T-helper 1 cell (primary cell): Measurements from ENCODE around the gene CLEC16A.
"Not testable (repeated sequence)": the region's sequence is repeated elsewhere in the genome, so short reads cannot be mapped to it uniquely, and the experiment has no call there.

ENCODE experiments used
- DNase-seq, 5 donors: peaks; one replicate each; pipeline ENCODE4 v3.0.0-alpha.2; 2012 to 2020

Gene CLEC16A

GRCh38 chr16:10923650-10924214 lies 20.6 kb upstream of the CLEC16A start:
- no peak for DNase-seq

DNA sequence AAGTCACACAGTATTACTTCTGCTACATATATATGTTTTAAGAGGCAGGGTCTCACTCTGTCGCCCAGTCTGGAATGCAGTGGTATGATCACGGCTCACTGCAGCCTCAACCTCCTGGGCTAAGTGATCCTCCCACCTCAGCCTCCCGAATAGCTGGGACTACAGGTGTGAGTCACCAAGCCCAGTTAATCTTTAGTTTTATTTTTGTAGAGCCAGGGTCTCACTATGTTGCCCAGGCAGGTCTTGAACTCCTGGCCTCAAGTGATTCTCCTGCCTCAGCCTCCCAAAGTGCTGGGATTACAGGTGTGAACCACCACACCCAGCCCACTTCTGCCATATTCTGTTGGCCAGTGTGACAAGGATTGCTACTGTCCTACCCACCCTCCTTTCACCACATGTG lies 19.1 kb upstream of the CLEC16A start:
- DNase-seq = not testable (repeated sequence)

- no peak for DNase-seq
Observed at GRCh38 chr16:10926094-10926493, 18.3 kb upstream of the CLEC16A start.

- no peak for DNase-seq
Observed at GRCh38 chr16:10926867-10927266, 17.5 kb upstream of the CLEC16A start.

DNA sequence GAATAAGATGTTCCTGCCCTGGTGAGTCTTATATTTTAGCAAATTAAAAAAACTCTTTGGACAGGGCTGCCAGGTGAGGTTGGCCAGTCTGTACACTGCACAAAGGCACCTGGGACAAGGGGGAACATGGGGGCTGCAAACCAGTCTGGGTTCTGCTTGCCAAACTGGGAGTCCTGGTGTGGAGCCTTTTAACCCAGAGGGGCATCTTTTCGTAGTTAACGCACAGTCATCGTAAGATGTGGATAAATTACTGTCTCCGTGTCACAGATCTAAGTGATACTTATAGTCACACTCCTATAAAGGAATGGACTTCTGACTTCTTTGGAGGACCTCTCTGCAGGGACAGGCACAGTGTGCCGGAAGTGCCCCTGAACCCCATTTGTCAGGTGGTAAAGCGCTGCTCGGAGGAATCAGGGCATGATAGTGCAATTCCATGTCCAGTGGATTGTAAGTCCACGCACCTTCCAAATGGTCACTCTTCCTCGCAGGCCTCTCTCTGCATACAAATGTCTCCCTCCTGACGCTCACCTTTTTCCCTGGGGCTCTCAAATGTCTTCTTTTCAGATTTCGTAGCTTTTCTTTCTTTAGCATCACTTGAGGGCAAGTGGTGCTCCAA lies 16.8 kb upstream of the CLEC16A start:
- no peak for DNase-seq

- DNase-seq = not testable (repeated sequence)
Observed at GRCh38 chr16:10929097-10929496, 15.3 kb upstream of the CLEC16A start.

DNA sequence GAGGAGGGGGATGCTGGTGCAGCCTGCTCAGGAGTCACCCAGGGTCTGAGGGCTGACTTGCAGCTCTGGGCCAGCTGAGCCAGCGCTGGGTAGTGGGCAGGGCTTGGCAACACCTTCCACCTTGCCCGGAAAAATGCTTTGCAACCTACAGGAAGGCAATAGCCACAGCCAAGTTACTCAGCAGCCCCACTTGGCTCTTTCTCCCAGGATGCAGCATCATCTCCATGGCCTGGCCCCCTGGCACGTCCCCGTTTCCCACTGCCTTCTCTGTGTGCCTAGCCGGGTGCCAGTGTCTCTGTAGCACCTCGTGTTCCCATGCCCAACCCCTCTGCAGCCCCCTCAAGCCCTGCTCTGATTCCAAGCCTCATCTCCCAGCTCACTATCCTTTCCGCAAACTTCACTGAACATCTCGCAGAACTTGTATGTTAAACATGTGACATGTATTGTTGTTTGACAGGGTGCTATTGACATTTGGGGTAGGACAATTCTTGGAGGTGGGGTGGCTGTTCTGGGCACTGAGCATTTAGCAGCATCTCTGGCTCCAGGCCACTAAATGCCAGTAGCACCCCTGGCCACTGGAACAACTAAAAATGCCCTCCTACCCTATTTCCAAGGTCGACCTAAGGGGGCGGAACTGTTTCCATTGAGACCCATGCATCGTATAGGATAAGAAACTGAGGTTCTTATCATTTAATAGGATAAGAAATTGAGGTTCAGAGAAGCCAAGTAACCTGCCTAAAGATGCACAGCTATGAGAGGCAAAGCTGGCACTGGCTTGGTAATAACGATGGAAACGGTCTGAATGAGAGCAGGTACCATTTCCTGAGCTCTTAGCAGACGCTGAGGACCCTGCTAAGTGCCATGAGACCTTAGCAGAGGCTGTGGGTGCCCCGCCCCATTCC lies 14.3 kb upstream of the CLEC16A start:
- DNase-seq = no peak

DNA sequence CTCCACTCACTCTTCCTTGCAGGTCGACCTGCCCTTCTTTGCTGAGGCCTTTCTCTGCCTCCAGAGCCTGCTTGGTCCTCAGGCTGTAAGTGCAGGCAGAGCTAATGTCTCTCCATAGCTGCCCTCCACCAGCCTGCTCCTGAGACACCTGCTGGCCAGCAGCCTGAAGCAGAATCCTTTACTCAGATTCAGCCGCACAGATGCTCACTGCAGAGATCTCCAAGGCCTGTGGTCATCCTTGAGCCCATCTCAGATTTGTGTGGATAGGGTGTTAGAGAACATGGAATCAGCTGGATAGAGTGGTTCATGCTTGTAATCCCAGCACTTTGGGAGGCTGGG lies 13.6 kb upstream of the CLEC16A start:
- DNase-seq = no peak

DNA sequence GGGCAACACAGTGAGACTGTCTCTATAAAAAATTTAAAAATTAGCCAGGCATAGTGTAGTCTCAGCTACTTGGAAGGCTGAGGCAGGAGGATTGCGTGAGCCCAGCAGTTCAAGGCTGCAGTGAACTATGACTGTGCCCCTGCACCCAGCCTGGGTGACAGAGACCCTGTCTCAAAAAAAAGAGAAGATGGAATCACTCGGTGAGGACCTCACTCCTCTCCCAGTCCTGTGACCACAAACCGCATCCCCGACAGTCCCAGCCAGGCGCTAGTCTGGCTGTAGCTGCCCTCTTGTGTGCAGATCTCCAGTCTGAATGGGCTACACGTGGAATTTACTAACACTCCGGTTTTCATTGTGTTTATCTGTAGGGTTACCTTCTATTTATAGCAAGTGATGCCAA lies 13.2 kb upstream of the CLEC16A start:
- no peak for DNase-seq

GRCh38 chr16:10931977-10932632 lies 12.3 kb upstream of the CLEC16A start:
- no peak for DNase-seq

DNA sequence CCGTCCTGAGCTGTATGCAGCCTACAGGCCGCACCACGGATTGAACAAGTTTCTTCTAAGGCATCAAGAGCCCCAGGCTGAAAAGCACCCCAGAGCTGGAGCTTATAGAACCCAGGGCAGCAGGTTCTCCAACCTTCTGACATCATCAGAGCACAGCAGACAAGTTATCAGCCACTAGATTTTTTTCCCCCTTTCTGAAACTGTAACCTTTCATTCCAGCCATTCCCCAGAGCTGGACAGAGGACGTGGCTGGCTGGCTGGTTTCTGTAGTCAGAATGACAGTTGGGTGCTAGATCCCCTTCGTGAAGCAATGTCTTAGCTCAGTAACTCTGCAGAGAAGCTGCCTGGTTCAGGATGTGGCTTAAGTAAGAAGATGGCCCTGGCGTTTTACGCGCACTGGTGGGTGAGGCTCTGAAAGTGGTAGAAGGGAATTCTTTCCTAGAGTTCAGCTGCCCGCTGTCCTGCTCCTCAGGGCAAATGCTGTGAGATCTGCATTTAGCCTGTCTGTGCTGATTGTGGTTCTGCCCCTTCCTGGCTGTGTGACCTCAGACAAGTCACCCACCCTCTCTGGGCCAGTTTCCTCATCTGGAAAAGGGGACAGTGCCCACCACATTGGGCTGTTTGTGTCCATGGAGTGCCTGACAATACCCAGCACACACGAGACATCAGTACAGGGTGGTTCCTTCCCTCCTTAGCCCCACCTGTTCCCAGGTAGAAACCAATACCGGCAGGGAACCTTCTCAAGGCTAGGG lies 11.2 kb upstream of the CLEC16A start:
- DNase-seq = no peak

- DNase-seq = no peak
Observed at GRCh38 chr16:10933865-10934264, 10.5 kb upstream of the CLEC16A start.

- DNase-seq = no peak
Observed at GRCh38 chr16:10934325-10935107, 9.8 kb upstream of the CLEC16A start.

DNA sequence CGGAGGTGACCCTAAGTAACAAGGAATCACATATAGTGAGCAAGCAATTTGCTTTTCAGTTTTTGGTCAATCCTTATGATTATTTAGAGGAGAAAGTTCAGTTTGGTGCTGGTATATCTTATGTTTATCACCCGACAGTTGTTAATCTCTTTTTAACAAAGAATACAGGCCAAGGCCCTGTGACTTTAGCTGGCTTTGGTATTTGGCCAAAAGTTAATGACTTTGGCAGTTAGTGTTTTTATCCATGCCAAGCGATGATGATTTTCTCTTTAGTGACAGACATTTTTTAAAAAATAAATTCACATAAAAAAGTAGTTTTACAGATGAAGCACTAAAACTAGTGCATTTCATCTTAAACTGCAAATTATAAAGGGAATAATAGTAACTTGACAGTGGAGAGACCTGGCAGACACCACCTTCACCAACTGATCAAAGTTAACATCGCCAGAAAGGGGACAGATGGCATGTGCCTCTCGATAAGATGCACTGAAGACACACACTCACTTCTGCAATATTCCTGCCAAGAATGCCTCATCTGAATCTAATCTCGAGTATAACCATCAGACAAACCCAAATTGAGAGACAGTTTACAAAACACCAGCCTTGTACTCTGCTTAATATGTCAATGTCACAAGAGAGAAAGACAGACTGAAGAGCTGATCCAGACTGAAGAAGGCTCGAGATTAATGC lies 9.0 kb upstream of the CLEC16A start:
- DNase-seq = no peak

- no peak for DNase-seq
Observed at GRCh38 chr16:10936272-10936984, 7.9 kb upstream of the CLEC16A start.

DNA sequence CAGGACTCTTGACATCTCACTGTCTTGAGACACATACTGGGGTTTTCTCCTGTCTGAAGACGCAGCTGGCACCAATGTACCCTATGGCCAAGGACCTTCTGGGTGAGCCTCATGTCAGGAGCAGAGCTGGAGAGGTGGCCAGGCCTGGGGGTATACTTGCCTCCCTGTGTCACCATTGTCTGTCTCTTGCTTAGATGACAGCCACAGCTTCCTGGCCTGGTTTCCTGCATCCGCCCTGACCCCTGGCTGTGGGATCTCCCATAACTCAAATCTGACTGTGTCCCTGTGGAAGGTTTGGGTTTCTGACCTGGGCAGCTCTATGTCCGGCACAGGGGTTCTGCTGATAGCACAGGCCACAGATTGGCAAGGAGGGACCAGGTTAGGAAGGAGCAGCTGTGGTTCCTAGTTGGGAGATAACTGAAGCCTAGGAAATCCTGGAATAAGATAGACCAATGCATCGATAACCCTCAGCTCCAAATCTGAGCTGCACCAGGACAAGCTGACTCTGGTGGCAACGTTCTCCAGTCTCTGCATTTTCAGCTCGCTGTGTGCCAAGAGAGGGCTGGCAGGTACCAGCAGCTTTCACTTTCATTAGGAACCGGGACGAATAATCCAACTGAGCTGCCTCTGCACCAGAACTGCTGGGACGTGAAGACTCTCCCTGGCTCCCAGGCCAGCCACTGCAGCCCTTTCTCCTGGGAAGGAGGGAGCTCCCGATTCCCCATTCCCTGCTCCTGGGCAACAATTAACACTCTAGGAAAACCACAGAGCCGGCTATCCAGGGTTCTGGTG lies 7.1 kb upstream of the CLEC16A start:
- no peak for DNase-seq

DNA sequence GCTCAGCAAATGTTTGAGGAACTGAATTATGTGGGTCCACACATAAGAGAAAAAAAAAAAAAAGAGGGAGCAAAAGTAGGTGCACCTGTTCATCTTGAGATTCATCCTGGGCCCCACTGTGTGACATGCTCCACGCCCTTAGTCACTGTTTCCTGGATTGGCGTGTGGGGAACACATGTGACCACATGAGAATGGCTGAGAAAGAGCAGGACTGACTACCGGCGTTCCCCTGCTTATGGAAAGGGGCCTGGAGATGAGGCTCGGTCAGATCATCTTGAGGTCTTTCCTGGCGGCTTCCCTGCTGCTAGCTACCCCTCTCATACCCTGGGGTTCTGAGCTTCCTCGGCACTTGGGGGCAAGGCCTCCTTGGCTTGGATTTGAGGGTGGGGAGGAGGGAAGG lies 6.0 kb upstream of the CLEC16A start:
- no peak for DNase-seq

DNA sequence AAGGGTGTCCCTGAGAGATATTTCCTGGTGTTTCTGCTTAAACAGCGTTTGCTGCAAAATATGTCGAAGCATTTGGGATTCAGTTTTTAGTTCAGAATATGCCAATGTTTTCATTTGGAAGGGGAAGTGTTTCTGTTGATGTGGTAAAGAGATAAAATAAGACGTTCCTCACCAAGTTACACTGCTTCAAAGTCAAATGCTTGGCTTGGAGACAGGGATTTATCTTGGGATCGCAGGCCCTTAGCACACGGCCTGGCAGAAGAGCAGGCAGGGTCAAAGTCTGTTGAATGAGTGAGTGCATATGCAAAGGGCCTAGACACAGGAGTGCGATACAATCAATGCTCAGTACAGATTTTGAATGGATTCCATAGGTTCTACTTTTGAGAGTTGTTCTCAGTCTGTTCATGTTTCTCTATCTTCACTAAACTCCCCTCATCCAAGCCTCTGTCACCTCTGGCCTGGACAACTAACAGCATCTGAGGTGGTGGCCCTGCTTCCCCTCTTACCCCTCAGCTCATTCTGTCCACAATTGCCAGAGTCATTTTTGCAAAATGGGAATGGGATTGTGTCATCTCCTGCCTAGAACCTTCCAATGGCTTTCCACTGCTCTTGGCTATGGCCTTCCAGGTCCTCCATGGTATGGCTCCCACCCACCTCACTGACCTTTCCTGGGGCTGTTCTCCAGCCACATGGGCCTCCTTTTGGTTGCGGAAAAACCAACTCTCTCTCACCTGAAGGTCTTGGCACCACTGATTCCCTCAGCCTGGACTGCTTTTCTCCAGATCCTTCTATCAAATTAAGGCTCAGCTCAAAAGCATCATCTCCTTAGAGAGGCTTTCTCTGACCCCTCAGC lies 5.3 kb upstream of the CLEC16A start:
- DNase-seq = no peak
